ENCODE data around the gene RXRA.

- TF ChIP-seq POLR2AphosphoS5 (IDR thresholded peaks at IDR 0.05; ENCODE audit: low read depth) (no peak), CTCF (IDR thresholded peaks at IDR 0.05; ENCODE audit: insufficient read depth, low read length) (no peak), SPI1 (IDR thresholded peaks at IDR 0.05; ENCODE audit: borderline replicate concordance, low read depth) (no peak), REST (IDR thresholded peaks at IDR 0.05; ENCODE audit: insufficient replicate concordance, low read depth) (no peak), GABPA (IDR thresholded peaks at IDR 0.05; ENCODE audit: low read depth) (no peak)
Observed at GRCh38 chr9:134414900-134415425, 88.7 kb downstream of the RXRA start.
